AG04450 (cell line): ENCODE measurements around the gene PLEKHA8. TPM values are rescaled to one million over a fixed set of nuclear protein-coding genes. Genes with fewer than 3 reads are reported as not detected.

Experiments used
- CTCF ChIA-PET: fragments of 300-600, 350-600 bp; formaldehyde crosslinking; extraction: SDS; loops from one replicate; lab custom pipeline; 2022; ENCODE audit warnings: antibody characterized with exemption, inconsistent platforms; lab: Charles Lee
- POLR2A ChIA-PET: fragments of 350-600 bp; formaldehyde crosslinking; extraction: SDS; loops from one replicate; lab custom pipeline; 2021; ENCODE audit warnings: antibody characterized with exemption, inconsistent platforms; lab: Yijun Ruan, JAX
- DNase-seq: peaks from one replicate; pipeline ENCODE4 v3.0.0-alpha.2; 2011; ENCODE audit warnings: low read depth, low spot score
- H3K27ac ChIP-seq: one replicate; pipeline ENCODE4 v1.5.1; 2012; ENCODE audit warnings: low read depth, low read length, control low read depth
- H3K27me3 ChIP-seq: one replicate; pipeline ENCODE4 v1.6.0; 2012; ENCODE audit warnings: low read length; ENCODE audit not compliant: control insufficient read depth, insufficient read depth
- H3K4me3 ChIP-seq: 2 replicates; pipeline ENCODE4 v1.5.1; 2011; ENCODE audit warnings: mild to moderate bottlenecking, low read depth, low read length, control low read depth
- H3K9me3 ChIP-seq: 2 replicates; pipeline ENCODE4 v1.5.1; 2012; ENCODE audit warnings: low read length; ENCODE audit not compliant: control insufficient read depth, insufficient read depth
- CTCF ChIP-seq: IDR thresholded peaks from 2 replicates; pipeline ENCODE4 v1.5.1; 2011; ENCODE audit warnings: low read depth, low read length, control low read depth, inconsistent platforms
- polyA plus RNA-seq: library from polyadenylated mRNA; depleted of rRNA; stranded (reverse); fragments of >200 nt; gene quantifications from 2 replicates; pipeline ENCODE4 v1.2.3, GENCODE V29; 2011

PLEKHA8 gene
- polyA plus RNA-seq, 1 experiment, result 12.6 TPM

DNA sequence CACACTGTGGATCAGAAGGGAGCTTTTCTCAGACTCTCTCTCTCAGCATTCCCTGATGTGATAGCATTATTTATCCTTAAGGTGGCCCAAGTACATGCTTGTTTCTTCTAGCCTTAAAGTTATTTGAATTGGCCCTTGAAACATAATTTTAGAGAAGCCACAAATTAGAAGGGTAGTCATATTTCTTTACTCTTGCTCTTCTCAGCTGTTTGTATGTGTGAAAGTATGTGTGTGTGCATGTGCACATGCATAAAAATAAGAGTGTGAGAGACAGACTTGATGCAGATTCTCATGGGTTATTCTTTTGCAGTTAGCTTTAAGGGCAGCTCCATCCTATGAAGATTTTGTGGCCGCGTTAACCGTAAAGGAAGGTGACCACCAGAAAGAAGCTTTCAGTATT, 50.1 kb downstream of the PLEKHA8 start:
- Histone ChIP-seq H3K9me3 (no peaks in the 10 kb centered on the region), H3K4me3 (no peak overlapping the region), H3K27ac (no peak overlapping the region), H3K27me3 (no peaks in the 10 kb centered on the region)
- no peak for DNase-seq
- ChIA-PET CTCF (interaction anchor here (1.3 kb wide), 1 partner anchor 13 kb away, joined by 4 read pairs; no protein-coding TSS in a partner anchor), POLR2A (no interaction called here)
- TF ChIP-seq CTCF, result no peak

DNA sequence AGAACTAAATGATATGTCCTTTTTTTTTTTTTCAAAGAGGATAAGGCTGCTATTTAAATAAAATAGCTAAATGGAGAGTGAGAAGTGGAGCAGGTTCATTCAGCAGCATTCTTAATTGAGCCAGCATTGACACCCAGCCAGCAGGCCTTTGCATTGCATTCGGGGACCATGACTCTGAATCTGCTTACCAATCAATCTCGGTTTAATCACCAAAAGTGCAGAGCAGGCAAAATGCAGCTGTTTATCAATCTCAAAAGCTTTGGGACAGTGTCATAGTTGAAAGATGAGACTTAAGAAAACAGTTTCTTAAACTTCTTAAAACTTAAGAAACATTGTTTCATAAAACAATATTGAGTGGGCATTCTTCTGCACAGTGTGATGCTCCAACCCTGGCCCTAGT, 51.7 kb downstream of the PLEKHA8 start:
- no peaks in the 10 kb centered on the region for H3K9me3 ChIP-seq
- no peak overlapping the region for H3K4me3 ChIP-seq
- CTCF ChIA-PET, result no interaction called here
- H3K27ac ChIP-seq, result no peak overlapping the region
- no peak for DNase-seq
- POLR2A ChIA-PET, result no interaction called here
- H3K27me3 ChIP-seq, result no peaks in the 10 kb centered on the region
- no peak for TF ChIP-seq CTCF

- Histone ChIP-seq H3K4me3 (no peak overlapping the region), H3K9me3 (no peaks in the 10 kb centered on the region), H3K27me3 (no peaks in the 10 kb centered on the region), H3K27ac (no peak overlapping the region)
- POLR2A ChIA-PET, result no interaction called here
- no peak for TF ChIP-seq CTCF
- CTCF ChIA-PET, result interaction anchor here (1.0 to 1.1 kb wide), 2 partner anchors 18 kb away, joined by 3 read pairs; no protein-coding TSS in a partner anchor
- DNase-seq, result no peak
Observed at GRCh38 chr7:30080818-30081217, 52.6 kb downstream of the PLEKHA8 start.

- TF ChIP-seq CTCF, result no peak
- POLR2A ChIA-PET, result no interaction called here
- H3K27me3 ChIP-seq, result no peaks in the 10 kb centered on the region
- H3K4me3 ChIP-seq, result no peak overlapping the region
- no peak overlapping the region for H3K27ac ChIP-seq
- no peak for DNase-seq
- H3K9me3 ChIP-seq, result no peaks in the 10 kb centered on the region
- CTCF ChIA-PET, result no interaction called here
Observed at GRCh38 chr7:30082686-30083085, 54.5 kb downstream of the PLEKHA8 start.

- POLR2A ChIA-PET, result no interaction called here
- Histone ChIP-seq H3K9me3 (no peaks in the 10 kb centered on the region), H3K4me3 (no peak overlapping the region), H3K27me3 (no peaks in the 10 kb centered on the region), H3K27ac (no peak overlapping the region)
- no peak for DNase-seq
- CTCF ChIA-PET, result no interaction called here
- TF ChIP-seq CTCF, result no peak
Observed at GRCh38 chr7:30083334-30083733, 55.1 kb downstream of the PLEKHA8 start.
